ENCODE data around the gene PTGDR.

DNA sequence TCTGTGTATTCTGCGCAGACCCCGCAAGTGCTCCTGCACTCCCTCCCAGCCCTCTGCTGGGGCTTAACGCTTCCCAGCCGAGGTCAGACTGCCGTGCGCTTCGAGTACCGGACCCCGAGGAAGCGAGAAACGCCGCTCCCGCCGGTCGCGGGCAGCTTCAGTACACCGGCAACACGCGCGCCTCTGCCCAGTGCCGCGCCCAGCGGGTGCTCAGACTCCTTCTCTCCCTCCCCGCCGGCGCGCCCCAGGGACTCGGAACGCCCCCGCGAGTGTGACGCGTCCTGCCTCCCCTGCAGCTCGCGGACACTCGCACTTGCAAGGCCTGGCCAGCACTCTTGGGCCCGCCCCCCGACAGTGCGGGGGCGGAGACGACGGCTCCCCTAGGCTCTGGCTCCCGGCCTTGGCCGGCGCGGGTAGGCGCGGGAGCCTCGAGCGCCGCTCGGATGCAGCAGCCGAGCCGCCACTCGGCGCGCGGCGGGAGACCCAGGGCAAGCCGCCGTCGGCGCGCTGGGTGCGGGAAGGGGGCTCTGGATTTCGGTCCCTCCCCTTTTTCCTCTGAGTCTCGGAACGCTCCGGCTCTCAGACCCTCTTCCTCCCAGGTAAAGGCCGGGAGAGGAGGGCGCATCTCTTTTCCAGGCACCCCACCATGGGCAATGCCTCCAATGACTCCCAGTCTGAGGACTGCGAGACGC lies 46.6 kb downstream of the PTGDR start, which contains the start of gene PTGER2:
- TF ChIP-seq YY1 (IDR thresholded peaks at IDR 0.05; ENCODE audit: insufficient read depth, insufficient read length) (no peak), ZNF274 (IDR thresholded peaks at IDR 0.05; ENCODE audit: low read depth, low read length) (no peak), SUZ12 (IDR thresholded peaks at IDR 0.05; ENCODE audit: extremely low read depth, insufficient read depth, insufficient read length) (no peak)
